Stomach (tissue), 4 donors: ENCODE results near the gene PTMA.

Source experiments
- CTCF ChIP-seq, 7 experiments: fragments of 450-650 bp in 4 of 7; fragments of 200-600 bp in 3 of 7; sonication (generic) in 3 of 7; IDR thresholded peaks; one replicate each; pipeline ENCODE4 v1.5.1; 2016 to 2019; ENCODE audit warnings: antibody characterized with exemption in 7 of 7, control low read depth in 2 of 7, mild to moderate bottlenecking in 1 of 7
- EP300 ChIP-seq: sonication (generic); formaldehyde crosslinking; IDR thresholded peaks from one replicate; pipeline ENCODE4 v1.6.1; 2017; ENCODE audit warnings: antibody characterized with exemption
- POLR2A ChIP-seq, 4 donors: fragments of 450-650 bp; IDR thresholded peaks; one replicate each; pipeline ENCODE4 v1.6.1; 2016; ENCODE audit warnings: antibody characterized with exemption in 4 of 4, control low read depth in 2 of 4, mild to moderate bottlenecking in 1 of 4, moderate library complexity in 1 of 4
- POLR2AphosphoS5 ChIP-seq, 3 donors: sonication (generic); formaldehyde crosslinking; IDR thresholded peaks; one replicate each; pipeline ENCODE4 v1.6.1; 2016; ENCODE audit warnings: antibody characterized with exemption in 3 of 3

DNA sequence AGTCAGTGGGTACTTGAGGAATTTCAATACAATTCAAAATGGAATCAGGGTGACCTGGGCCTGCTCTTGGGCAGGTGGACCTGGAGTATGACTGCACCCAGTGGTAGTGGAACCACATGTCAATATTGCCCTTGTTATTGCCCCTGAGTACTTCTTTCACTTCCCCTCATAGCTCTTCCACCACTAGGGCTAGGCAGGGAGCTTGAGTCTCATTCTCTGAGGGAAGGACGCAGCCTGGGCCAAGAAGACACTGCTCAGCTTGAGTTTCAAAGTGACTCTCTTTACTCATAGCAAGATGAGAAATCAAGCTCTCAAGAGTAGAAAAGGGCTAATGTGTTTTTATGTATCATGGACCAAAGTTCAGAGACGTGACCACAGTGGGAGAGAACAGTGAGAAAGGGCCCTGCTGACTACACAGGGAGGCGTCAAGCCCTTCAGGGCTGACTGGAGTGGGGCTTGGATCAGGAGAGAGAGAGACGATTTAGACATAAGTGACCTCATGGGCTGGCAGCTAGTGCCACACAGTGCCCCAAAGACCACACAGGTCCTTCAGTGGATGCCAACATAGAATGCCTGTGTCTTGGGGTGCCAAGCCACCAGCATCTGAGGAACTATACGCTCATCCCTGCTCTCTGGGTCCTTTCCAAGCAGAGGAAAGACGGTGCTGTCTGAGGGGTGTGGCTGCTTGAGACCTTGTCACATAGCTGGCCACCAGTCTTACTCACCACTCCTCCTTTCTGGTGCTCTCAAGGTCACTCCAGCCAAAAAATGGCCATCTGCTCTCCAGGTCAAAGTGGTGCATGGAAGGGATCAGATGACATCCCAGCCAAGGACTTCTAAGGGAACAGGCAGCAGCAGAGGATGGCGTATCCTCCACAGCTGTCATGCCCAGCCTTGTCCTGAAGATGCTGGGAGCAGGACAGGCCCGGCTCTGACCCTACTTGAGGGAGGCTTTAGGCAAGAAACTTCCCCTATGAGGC is 13.0 kb downstream of the PTMA start:
- TF ChIP-seq POLR2AphosphoS5 (IDR thresholded peaks at IDR 0.05) = no peak
- no peak for TF ChIP-seq CTCF (IDR thresholded peaks at IDR 0.05)
- TF ChIP-seq EP300 = no peak
- no peak for TF ChIP-seq POLR2A (IDR thresholded peaks at IDR 0.05)
